Karpas-422 (cell line): Measurements from ENCODE around the gene C2orf78. TPM values are rescaled to one million over a fixed set of nuclear protein-coding genes. Genes with fewer than 3 reads are reported as not detected.
"Not testable (repeated sequence)": the region's sequence is repeated elsewhere in the genome, so short reads cannot be mapped to it uniquely, and the experiment has no call there.

Experiments
- DNase-seq: peaks from one replicate; pipeline ENCODE4 v3.0.0-alpha.2; 2015
- H2AFZ ChIP-seq: fragments of 200-600 bp; sonication (generic); 2 replicates; pipeline ENCODE4 v1.6.1; 2014; ENCODE audit warnings: antibody characterized with exemption, low read length, mixed read lengths
- H3K27ac ChIP-seq: fragments of 200-600 bp; sonication (generic); 2 replicates; pipeline ENCODE4 v1.5.1; 2014; ENCODE audit warnings: mild to moderate bottlenecking, low read length, moderate library complexity
- H3K27me3 ChIP-seq: fragments of 200-600 bp; sonication (generic); 2 replicates; pipeline ENCODE4 v1.6.1; 2014; ENCODE audit warnings: low read length, mixed read lengths
- H3K36me3 ChIP-seq: fragments of 200-600 bp; sonication (generic); 2 replicates; pipeline ENCODE4 v1.6.1; 2014; ENCODE audit warnings: low read length, mixed read lengths; ENCODE audit not compliant: insufficient read depth
- H3K4me1 ChIP-seq: fragments of 200-600 bp; sonication (generic); 2 replicates; pipeline ENCODE4 v1.6.1; 2014; ENCODE audit warnings: mild to moderate bottlenecking, low read length, mixed read lengths
- H3K4me2 ChIP-seq: fragments of 200-600 bp; sonication (generic); 2 replicates; pipeline ENCODE4 v1.6.1; 2014; ENCODE audit warnings: low read length, low read depth, mild to moderate bottlenecking; ENCODE audit not compliant: poor library complexity, severe bottlenecking
- H3K4me3 ChIP-seq: fragments of 200-600 bp; sonication (generic); 2 replicates; pipeline ENCODE4 v1.5.1; 2014; ENCODE audit warnings: mild to moderate bottlenecking, antibody characterized with exemption, low read length, mixed read lengths
- H3K79me2 ChIP-seq: fragments of 200-600 bp; sonication (generic); 2 replicates; pipeline ENCODE4 v1.6.1; 2014; ENCODE audit warnings: mild to moderate bottlenecking, low read length, mixed read lengths
- H3K9ac ChIP-seq: fragments of 200-600 bp; sonication (generic); 2 replicates; pipeline ENCODE4 v1.6.0; 2014; ENCODE audit warnings: low read length
- H3K9me2 ChIP-seq: fragments of 200-600 bp; sonication (generic), shearing (Covaris generic); replicated peaks from 2 replicates; pipeline ENCODE4 v1.6.0; 2014; ENCODE audit warnings: mild to moderate bottlenecking, low read length, moderate library complexity; ENCODE audit not compliant: insufficient read depth
- H3K9me3 ChIP-seq: fragments of 300-700, 200-600 bp; sonication (generic); 2 replicates; pipeline ENCODE4 v1.6.1; 2014; ENCODE audit warnings: low read length, mixed read lengths
- H4K20me1 ChIP-seq: fragments of 200-600 bp; sonication (generic); 2 replicates; pipeline ENCODE4 v1.6.1; 2014; ENCODE audit warnings: mild to moderate bottlenecking, antibody characterized with exemption, low read length, low read depth; ENCODE audit not compliant: insufficient read depth
- total RNA-seq: library from RNA; depleted of rRNA; stranded (reverse); fragments of >200 nt; shearing (Covaris generic); gene quantifications from 2 replicates; pipeline ENCODE4 v1.2.3, GENCODE V29; 2014; ENCODE audit warnings: low replicate concordance; rRNA removed

The C2orf78 gene, protein sequence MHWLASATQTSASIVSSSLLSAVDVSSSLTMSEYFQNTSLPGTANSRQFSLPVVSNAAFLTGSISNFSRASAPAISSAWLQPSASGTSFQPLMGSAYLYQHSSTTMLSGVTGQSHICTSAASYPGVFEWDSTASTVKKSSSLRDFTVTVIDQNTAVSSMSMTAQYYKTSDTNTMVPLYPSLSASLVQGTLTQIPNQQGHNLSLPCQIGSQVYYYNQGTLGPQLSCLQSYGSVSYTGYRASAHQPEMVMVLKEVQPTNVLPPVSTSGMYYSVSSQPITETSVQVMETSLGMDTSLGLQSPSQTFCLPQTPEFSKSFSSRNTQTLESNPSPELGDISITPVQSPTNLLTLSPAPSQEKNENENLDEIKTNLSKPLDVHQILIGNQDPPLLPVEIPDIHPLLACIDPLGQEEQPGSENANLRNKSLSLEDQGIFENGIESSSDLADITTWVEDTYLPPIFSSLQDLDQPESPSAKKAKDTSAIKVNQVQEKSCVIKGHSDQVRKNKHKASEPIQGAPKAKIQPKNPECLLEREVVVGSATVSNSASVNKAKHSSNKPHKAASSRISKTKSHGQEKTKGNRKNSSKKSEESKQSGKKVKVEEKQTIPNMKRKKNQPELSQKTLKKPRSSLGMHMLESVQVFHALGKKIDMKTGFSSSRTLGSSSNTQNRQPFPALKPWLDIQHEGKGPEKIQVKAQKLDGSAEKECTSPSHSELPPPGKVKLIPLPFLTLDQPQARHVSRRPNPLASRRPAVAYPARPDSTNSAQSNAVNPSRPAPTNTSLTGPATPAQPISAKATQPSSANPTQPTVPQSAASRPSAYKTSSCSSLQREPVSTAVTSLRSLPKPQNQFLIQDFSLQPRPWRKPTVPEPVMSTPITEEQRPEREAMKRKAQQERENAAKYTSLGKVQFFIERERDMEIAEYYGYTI
- not detected in 2 replicates for total RNA-seq

DNA sequence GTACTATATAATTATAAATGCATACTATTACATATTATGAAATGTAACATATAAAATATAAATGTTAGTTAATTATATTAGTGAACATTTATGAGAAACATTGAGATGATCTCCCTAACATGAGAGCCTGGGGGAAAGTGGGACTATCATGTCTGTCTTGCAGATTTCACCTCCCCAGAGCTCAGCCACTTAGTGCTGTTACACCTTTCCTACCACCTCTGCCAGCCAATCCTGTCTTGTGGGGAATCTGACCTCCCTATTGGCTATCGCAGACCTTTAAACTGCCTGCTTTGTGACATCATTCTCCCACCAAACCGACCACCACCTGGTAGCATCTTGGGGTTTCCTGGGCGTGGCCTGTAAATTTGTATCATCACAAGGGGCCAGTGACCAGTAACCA is at the start of gene C2orf78:
TSS of gene C2orf78 (plus strand) at position 301 of the 400 bp plus-strand sequence. CDS start 127 bp downstream, outside the sequence.
- H3K4me3 ChIP-seq, H4K20me1 ChIP-seq, H3K9me2 ChIP-seq, H3K27me3 ChIP-seq, H3K4me2 ChIP-seq, DNase-seq, H3K27ac ChIP-seq, H3K36me3 ChIP-seq, H3K9ac ChIP-seq, H3K9me3 ChIP-seq: not testable (repeated sequence)
- 0 out of 2 replicates have a peak within 1 kb of the TSS, but pooled peaks have one; percentile 38 for H2AFZ ChIP-seq
- H3K4me1 ChIP-seq: peaks cover 10% of the 10 kb centered on the region
- peaks cover 10% of the 10 kb centered on the region for H3K79me2 ChIP-seq

DNA sequence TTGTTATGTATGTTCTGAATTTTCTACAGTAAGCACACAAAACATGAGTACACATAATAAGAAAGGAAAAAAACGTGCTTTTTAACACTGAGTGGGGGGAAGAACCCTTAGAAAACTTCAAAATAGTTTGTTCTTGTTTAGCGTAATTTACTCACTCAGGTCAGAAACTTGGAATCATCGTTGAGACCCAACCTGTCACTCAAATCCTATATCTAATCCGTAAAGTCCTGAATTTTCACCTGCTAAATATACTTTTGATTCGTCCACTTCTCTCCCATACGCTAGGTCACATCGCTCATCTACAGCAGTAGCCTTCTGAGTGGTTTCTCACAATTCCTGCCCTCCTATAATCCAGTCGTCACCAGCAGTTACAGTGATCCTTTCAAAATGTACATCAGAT is 47.6 kb upstream of the C2orf78 start:
- Histone ChIP-seq H3K9ac (peak overlapping the region; percentile 84), H4K20me1 (peaks cover 7% of the 10 kb centered on the region; the same call in 1 of the 2 replicates), H2AFZ (0 out of 2 replicates have a peak overlapping the region, but pooled peaks have one; percentile 45), H3K9me2 (no peaks in the 10 kb centered on the region), H3K27ac (0 out of 2 replicates have a peak overlapping the region, but pooled peaks have one; percentile 54), H3K27me3 (no peaks in the 10 kb centered on the region), H3K4me2 (peak overlapping the region; percentile 93), H3K4me3 (peak overlapping the region; percentile 88), H3K4me1 (peaks cover 20% of the 10 kb centered on the region), H3K9me3 (no peaks in the 10 kb centered on the region), H3K36me3 (peaks cover 34% of the 10 kb centered on the region), H3K79me2 (peaks cover 29% of the 10 kb centered on the region)
- no peak for DNase-seq

DNA sequence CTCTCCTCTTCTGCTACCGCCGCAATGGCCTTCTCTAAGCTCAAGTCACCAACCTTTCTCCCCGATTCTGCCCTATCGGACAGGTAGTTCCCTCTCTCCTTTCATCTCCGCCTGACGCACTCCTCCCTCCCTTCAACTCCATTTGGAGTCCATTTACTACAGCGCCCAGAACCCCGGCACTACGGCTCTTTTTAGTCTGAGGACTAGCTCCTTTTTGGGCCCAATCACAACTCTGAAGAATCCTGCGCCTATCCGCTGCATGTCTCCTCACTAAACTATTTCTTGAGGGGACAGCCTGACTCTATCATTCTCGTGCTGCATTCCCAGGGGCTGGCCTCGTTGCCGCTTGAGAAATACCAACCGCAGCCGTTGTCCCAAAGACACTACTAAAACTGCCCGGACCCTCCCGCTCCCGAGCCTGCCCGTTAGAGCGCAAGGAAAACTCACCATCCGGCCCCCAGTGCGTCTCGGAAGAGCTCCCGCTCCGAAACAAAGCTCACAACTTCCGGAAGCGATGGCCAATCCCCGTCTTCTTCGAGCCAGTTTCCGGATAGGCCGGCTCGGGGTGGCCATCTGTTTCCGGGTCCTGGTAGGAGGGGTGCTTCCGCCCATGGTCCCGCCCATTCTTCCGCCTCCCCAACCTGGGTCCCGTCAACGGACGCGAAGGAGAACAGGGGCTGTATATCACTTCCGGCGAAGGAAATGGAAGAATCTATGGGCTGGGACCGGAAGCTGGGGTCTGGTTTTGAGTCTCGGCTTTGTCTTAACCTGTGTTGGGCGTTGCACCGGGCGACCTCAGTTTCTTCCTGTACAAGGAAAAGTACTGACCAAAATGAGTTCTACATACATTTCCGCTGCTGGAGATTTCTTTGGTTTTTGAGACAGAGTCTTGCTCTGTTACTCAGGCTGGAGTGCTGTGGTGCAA is 46.9 kb upstream of the C2orf78 start, which contains the start of gene TPRKB:
TSS of gene TPRKB (minus strand) at position 491 of the 925 bp plus-strand sequence. CDS start 2,776 bp downstream, outside the sequence.
- peak within 1 kb of the TSS; percentile 45 for H2AFZ ChIP-seq
- H3K4me2 ChIP-seq: peak within 1 kb of the TSS; percentile 93
- peaks cover 26% of the 10 kb centered on the region for H3K36me3 ChIP-seq
- peaks cover 20% of the 10 kb centered on the region for H3K4me1 ChIP-seq
- H4K20me1 ChIP-seq: peaks cover 7% of the 10 kb centered on the region; the same call in 1 of the 2 replicates
- H3K79me2 ChIP-seq: peaks cover 29% of the 10 kb centered on the region
- peak; percentile 100 for DNase-seq
- peak within 1 kb of the TSS; percentile 54 for H3K27ac ChIP-seq
- H3K9me3 ChIP-seq: no peaks in the 10 kb centered on the region
- peak within 1 kb of the TSS; percentile 84 for H3K9ac ChIP-seq
- peak within 1 kb of the TSS; percentile 88 for H3K4me3 ChIP-seq
- H3K27me3 ChIP-seq: no peaks in the 10 kb centered on the region
- H3K9me2 ChIP-seq: no peaks in the 10 kb centered on the region

DNA sequence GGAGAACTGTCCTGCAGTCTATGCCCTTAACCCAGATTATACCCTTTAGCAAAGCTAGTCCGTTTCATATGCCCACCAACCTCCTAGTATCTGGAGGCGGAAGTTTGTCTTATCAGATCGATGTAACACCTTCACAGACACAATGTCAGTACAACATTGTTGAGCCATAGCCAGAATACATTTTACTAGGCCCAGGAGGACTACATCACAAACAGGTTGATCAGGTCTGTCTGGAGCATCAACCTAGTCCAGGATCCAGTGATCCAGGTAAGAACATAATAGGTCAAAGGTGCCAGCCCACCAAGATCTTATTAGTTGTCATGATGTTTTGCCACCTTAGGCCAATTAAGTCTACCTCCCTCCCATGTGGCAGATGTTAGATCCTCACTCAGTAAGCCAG is 44.9 kb upstream of the C2orf78 start:
- H3K4me1 ChIP-seq: peaks cover 20% of the 10 kb centered on the region
- no peak overlapping the region for H3K4me3 ChIP-seq
- peaks cover 12% of the 10 kb centered on the region for H3K36me3 ChIP-seq
- no peaks in the 10 kb centered on the region for H3K9me3 ChIP-seq
- no peaks in the 10 kb centered on the region for H3K9me2 ChIP-seq
- H2AFZ ChIP-seq: no peak overlapping the region
- peaks cover 7% of the 10 kb centered on the region; the same call in 1 of the 2 replicates for H4K20me1 ChIP-seq
- DNase-seq: no peak
- H3K9ac ChIP-seq: no peak overlapping the region
- H3K27ac ChIP-seq: no peak overlapping the region
- no peak overlapping the region for H3K4me2 ChIP-seq
- peaks cover 29% of the 10 kb centered on the region for H3K79me2 ChIP-seq
- H3K27me3 ChIP-seq: no peaks in the 10 kb centered on the region

DNA sequence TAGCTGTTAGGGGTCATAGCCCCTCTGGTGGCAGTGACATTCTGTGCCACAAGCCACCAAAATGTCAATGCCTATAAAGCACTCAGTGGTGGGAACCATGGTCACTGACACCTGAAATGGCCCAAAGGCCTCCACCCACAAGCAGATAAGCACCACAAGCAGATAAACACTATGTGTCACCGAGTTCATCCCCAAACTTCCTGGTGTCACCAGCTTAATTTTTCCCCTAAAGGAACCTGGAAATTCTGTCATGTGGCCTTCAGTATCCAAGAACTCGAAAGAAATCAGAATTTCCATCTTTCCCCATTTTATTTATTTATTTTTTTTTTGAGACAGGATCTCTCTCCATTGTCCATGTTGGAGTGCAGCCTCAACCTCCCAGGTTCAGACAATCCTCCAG is 43.2 kb upstream of the C2orf78 start:
- Histone ChIP-seq H3K79me2 (peaks cover 13% of the 10 kb centered on the region), H3K4me1 (peaks cover 15% of the 10 kb centered on the region), H3K4me2 (no peak overlapping the region), H3K27ac (no peak overlapping the region), H2AFZ (no peak overlapping the region), H3K9ac (no peak overlapping the region), H3K9me2 (no peaks in the 10 kb centered on the region), H3K27me3 (no peaks in the 10 kb centered on the region), H4K20me1 (peaks cover 7% of the 10 kb centered on the region; the same call in 1 of the 2 replicates), H3K9me3 (no peaks in the 10 kb centered on the region), H3K36me3 (peaks cover 10% of the 10 kb centered on the region), H3K4me3 (no peak overlapping the region)
- no peak for DNase-seq

DNA sequence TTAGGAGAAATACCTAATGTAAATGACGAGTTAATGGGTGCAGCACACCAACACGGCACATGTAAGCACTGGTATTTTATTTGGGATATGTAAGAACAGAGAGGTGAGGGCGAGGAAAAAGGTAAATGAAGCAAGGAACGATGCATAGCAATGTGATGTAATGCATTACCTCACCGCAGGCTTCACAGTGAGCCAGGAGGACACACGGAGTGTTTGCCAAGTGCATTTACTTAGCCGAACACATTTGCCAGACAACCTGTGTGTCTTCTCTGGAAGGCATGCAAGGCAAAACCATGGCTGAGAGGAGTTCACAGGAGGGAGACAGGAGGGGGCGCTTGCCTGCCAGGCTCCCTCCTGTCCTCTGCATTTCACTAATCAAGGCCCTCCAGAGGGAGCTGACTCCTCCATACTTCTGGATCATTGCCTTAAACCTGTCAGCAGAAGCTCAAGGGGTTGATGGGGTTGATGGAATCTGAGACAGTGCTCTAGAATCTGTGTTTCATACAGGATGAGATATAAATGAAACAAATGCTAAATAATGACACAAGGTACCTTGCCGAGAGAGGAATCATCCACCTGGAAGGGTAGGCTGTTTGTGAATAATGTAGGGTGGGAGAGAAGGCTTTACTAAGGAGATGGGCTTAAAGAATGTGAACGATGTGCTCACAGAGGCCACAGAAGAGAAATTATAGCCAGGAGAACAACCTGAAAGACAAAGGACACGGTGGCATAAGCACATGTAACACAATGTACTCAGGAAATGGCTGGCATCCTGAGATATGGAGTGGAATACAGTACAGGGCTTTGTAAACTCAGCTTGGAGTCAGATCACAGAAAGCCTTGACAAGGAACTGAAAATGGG is 37.7 kb upstream of the C2orf78 start:
- DNase-seq: no peak
- Histone ChIP-seq H2AFZ (no peak overlapping the region), H3K79me2 (no peaks in the 10 kb centered on the region), H3K4me1 (no peaks in the 10 kb centered on the region), H3K4me2 (no peak overlapping the region), H3K4me3 (no peak overlapping the region), H4K20me1 (no peaks in the 10 kb centered on the region), H3K36me3 (peaks cover 26% of the 10 kb centered on the region), H3K9me3 (no peaks in the 10 kb centered on the region), H3K27ac (no peak overlapping the region), H3K27me3 (no peaks in the 10 kb centered on the region), H3K9me2 (no peaks in the 10 kb centered on the region), H3K9ac (no peak overlapping the region)

DNA sequence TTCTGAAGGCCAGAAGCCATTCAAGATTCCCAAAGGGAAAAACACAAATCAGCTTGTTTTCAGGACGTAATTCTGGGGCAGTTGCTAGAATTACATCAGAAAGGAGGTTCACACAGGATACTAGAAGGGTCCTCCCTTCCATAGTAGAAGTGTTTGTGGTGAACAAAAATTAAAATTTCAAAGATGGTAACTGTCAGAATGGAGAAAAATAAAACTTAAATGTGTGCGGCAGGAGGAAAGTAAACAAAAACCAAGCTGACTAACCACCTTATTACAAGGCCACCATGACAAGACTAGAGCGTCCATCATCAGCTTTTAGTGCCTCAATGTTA is 37.1 kb upstream of the C2orf78 start:
- Histone ChIP-seq H2AFZ (no peak overlapping the region), H3K4me3 (no peak overlapping the region), H3K27me3 (no peaks in the 10 kb centered on the region), H4K20me1 (no peaks in the 10 kb centered on the region), H3K27ac (no peak overlapping the region), H3K4me1 (no peaks in the 10 kb centered on the region), H3K9me2 (no peaks in the 10 kb centered on the region), H3K9me3 (no peaks in the 10 kb centered on the region), H3K36me3 (peaks cover 26% of the 10 kb centered on the region), H3K79me2 (no peaks in the 10 kb centered on the region), H3K9ac (no peak overlapping the region), H3K4me2 (no peak overlapping the region)
- no peak for DNase-seq
